AG09309 (cell line): ENCODE results near the gene HSPBAP1.
"Not testable (repeated sequence)": the region's sequence is repeated elsewhere in the genome, so short reads cannot be mapped to it uniquely, and the experiment has no call there.

ENCODE experiments used
- DNase-seq: peaks from one replicate; pipeline ENCODE4 v3.0.0-alpha.2; 2010; ENCODE audit warnings: low read depth
- H3K4me3 ChIP-seq: 2 replicates; pipeline ENCODE4 v1.5.1; 2011; ENCODE audit warnings: mild to moderate bottlenecking, low read depth, low read length, moderate library complexity; ENCODE audit not compliant: control insufficient read depth
- CTCF ChIP-seq: IDR thresholded peaks from 2 replicates; pipeline ENCODE4 v1.5.1; 2011; ENCODE audit warnings: mild to moderate bottlenecking, low read depth, low read length, inconsistent platforms; ENCODE audit not compliant: insufficient read depth, control insufficient read depth; ENCODE audit errors: missing control alignments

Gene HSPBAP1

GRCh38 chr3:122760453-122761271 lies 33.0 kb downstream of the HSPBAP1 start:
- no peak overlapping the region for H3K4me3 ChIP-seq
- no peak for DNase-seq
- no peak for TF ChIP-seq CTCF

- TF ChIP-seq CTCF = no peak
- H3K4me3 ChIP-seq = no peak overlapping the region
- DNase-seq = peak; percentile 27
Measured at GRCh38 chr3:122758877-122759560, 34.6 kb downstream of the HSPBAP1 start.

- TF ChIP-seq CTCF = no peak
- no peak overlapping the region for H3K4me3 ChIP-seq
- no peak for DNase-seq
Measured at GRCh38 chr3:122755491-122755890, 38.1 kb downstream of the HSPBAP1 start.

- peak; percentile 13 for DNase-seq
- peak; percentile 82 for TF ChIP-seq CTCF
- no peak overlapping the region for H3K4me3 ChIP-seq
Measured at GRCh38 chr3:122754929-122755328, 38.7 kb downstream of the HSPBAP1 start.

GRCh38 chr3:122748347-122748746 lies 45.3 kb downstream of the HSPBAP1 start:
- no peak overlapping the region for H3K4me3 ChIP-seq
- no peak for DNase-seq
- no peak for TF ChIP-seq CTCF

- H3K4me3 ChIP-seq, DNase-seq: not testable (repeated sequence)
Measured at GRCh38 chr3:122747295-122747694, 46.3 kb downstream of the HSPBAP1 start.

- H3K4me3 ChIP-seq = no peak overlapping the region
- TF ChIP-seq CTCF = no peak
- peak; percentile 18 for DNase-seq
Measured at GRCh38 chr3:122745369-122746021, 48.1 kb downstream of the HSPBAP1 start.
